Measurements from ENCODE around the gene NRN1.

- TF ChIP-seq CTCF (IDR thresholded peaks at IDR 0.05 in 2 of 3, conservative IDR thresholded peaks at IDR 0.05 in 1 of 3; ENCODE audit: control insufficient read depth in 2 of 3, extremely low read depth in 1 of 3, insufficient read depth in 1 of 3, low read depth in 3 of 3, low read length in 3 of 3) (no peak), POLR2A (IDR thresholded peaks at IDR 0.05; ENCODE audit: low read depth, low read length) (no peak), ZBTB11 (CRISPR knock-in tag; IDR thresholded peaks at IDR 0.05) (no peak), CBX5 (IDR thresholded peaks at IDR 0.05; ENCODE audit: low read depth) (no peak), NR2F1 (conservative IDR thresholded peaks at IDR 0.05) (no peak), SMAD5 (IDR thresholded peaks at IDR 0.05; ENCODE audit: low read depth) (no peak), SPI1 (IDR thresholded peaks at IDR 0.05; ENCODE audit: borderline replicate concordance, insufficient read depth, low read depth, low read length) (no peak), SP1 (IDR thresholded peaks at IDR 0.05; ENCODE audit: low read depth, low read length) (no peak), ZNF217 (IDR thresholded peaks at IDR 0.05) (no peak), ZNF274 (IDR thresholded peaks at IDR 0.05; ENCODE audit: insufficient read depth, insufficient read length) (no peak), CBFB (IDR thresholded peaks at IDR 0.05; ENCODE audit: low read depth) (no peak), BACH1 (IDR thresholded peaks at IDR 0.05; ENCODE audit: borderline replicate concordance) (no peak), HCFC1 (IDR thresholded peaks at IDR 0.05; ENCODE audit: low read length) (no peak)
These were observed 44.9 kb downstream of the NRN1 start for GRCh38 chr6:5961836-5962235.
